AG04450 (cell line): Measurements from ENCODE around the gene FALEC. TPM values are rescaled to one million over a fixed set of nuclear protein-coding genes. Genes with fewer than 3 reads are reported as not detected.

Experiments used
- CTCF ChIA-PET: fragments of 300-600, 350-600 bp; formaldehyde crosslinking; extraction: SDS; loops from one replicate; lab custom pipeline; 2022; ENCODE audit warnings: antibody characterized with exemption, inconsistent platforms; lab: Charles Lee
- POLR2A ChIA-PET: fragments of 350-600 bp; formaldehyde crosslinking; extraction: SDS; loops from one replicate; lab custom pipeline; 2021; ENCODE audit warnings: antibody characterized with exemption, inconsistent platforms; lab: Yijun Ruan, JAX
- DNase-seq: peaks from one replicate; pipeline ENCODE4 v3.0.0-alpha.2; 2011; ENCODE audit warnings: low read depth, low spot score
- H3K27ac ChIP-seq: one replicate; pipeline ENCODE4 v1.5.1; 2012; ENCODE audit warnings: low read depth, low read length, control low read depth
- H3K27me3 ChIP-seq: one replicate; pipeline ENCODE4 v1.6.0; 2012; ENCODE audit warnings: low read length; ENCODE audit not compliant: control insufficient read depth, insufficient read depth
- H3K4me3 ChIP-seq: 2 replicates; pipeline ENCODE4 v1.5.1; 2011; ENCODE audit warnings: mild to moderate bottlenecking, low read depth, low read length, control low read depth
- H3K9me3 ChIP-seq: 2 replicates; pipeline ENCODE4 v1.5.1; 2012; ENCODE audit warnings: low read length; ENCODE audit not compliant: control insufficient read depth, insufficient read depth
- CTCF ChIP-seq: IDR thresholded peaks from 2 replicates; pipeline ENCODE4 v1.5.1; 2011; ENCODE audit warnings: low read depth, low read length, control low read depth, inconsistent platforms
- polyA plus RNA-seq: library from polyadenylated mRNA; depleted of rRNA; stranded (reverse); fragments of >200 nt; gene quantifications from 2 replicates; pipeline ENCODE4 v1.2.3, GENCODE V29; 2011

FALEC gene
- polyA plus RNA-seq, 1 experiment: not detected

- no peaks in the 10 kb centered on the region for H3K9me3 ChIP-seq
- DNase-seq: no peak
- no peaks in the 10 kb centered on the region for H3K27me3 ChIP-seq
- POLR2A ChIA-PET: no interaction called here
- no peak overlapping the region for H3K4me3 ChIP-seq
- TF ChIP-seq CTCF: no peak
- CTCF ChIA-PET: no interaction called here
- no peak overlapping the region for H3K27ac ChIP-seq
Observed at GRCh38 chr1:150512846-150513245, 2.7 kb upstream of the FALEC start.

- Histone ChIP-seq H3K27ac (no peak overlapping the region), H3K9me3 (no peaks in the 10 kb centered on the region), H3K4me3 (no peak overlapping the region), H3K27me3 (no peaks in the 10 kb centered on the region)
- POLR2A ChIA-PET: no interaction called here
- CTCF ChIA-PET: interaction anchor here (1.4 kb wide), 1 partner anchor 47 kb away, joined by 4 read pairs; no protein-coding TSS in a partner anchor
- DNase-seq: no peak
- TF ChIP-seq CTCF: no peak
Observed at GRCh38 chr1:150513351-150513791, 2.2 kb upstream of the FALEC start.

GRCh38 chr1:150514260-150514659, 1.3 kb upstream of the FALEC start:
- H3K9me3 ChIP-seq: no peaks in the 10 kb centered on the region
- no peak overlapping the region for H3K27ac ChIP-seq
- TF ChIP-seq CTCF: no peak
- ChIA-PET CTCF (interaction anchor here (1.4 to 1.6 kb wide), 2 partner anchors 45 to 47 kb away, joined by 3 to 4 read pairs; no protein-coding TSS in a partner anchor), POLR2A (no interaction called here)
- H3K27me3 ChIP-seq: no peaks in the 10 kb centered on the region
- no peak for DNase-seq
- H3K4me3 ChIP-seq: no peak overlapping the region

GRCh38 chr1:150514913-150515327, 632 bp upstream of the FALEC start:
- H3K9me3 ChIP-seq: no peaks in the 10 kb centered on the region
- no peaks in the 10 kb centered on the region for H3K27me3 ChIP-seq
- ChIA-PET POLR2A (interaction anchor here (1.0 to 2.1 kb wide), 7 partner anchors 9 to 47 kb away, joined by 3 to 12 read pairs (median 5); partner anchors contain the start of gene TARS2), CTCF (interaction anchor here (1.6 to 3.4 kb wide), 3 partner anchors 18 to 46 kb away, joined by 3 to 26 read pairs (median 7); no protein-coding TSS in a partner anchor)
- peak overlapping the region; percentile 59 for H3K4me3 ChIP-seq
- H3K27ac ChIP-seq: peak overlapping the region; percentile 47
- TF ChIP-seq CTCF: no peak
- DNase-seq: no peak

- Histone ChIP-seq H3K4me3 (peak overlapping the region; percentile 66), H3K27me3 (no peaks in the 10 kb centered on the region), H3K27ac (peak overlapping the region; percentile 1), H3K9me3 (no peaks in the 10 kb centered on the region)
- 0 out of 2 replicates have a peak, but pooled peaks have one; percentile 21 for TF ChIP-seq CTCF
- ChIA-PET CTCF (interaction anchor here (0.7 to 3.4 kb wide), 5 partner anchors 17 to 296 kb away, joined by 3 to 26 read pairs (median 5); no protein-coding TSS in a partner anchor), POLR2A (interaction anchor here (0.5 to 2.1 kb wide), 10 partner anchors 8 to 64 kb away, joined by 3 to 12 read pairs (median 6); partner anchors contain the start of genes ECM1, MCL1 and TARS2)
- no peak for DNase-seq
Observed at GRCh38 chr1:150516050-150516591, 569 bp downstream of the FALEC start.
